ENCODE data around the gene GABARAP.
A peak's percentile ranks its signal among the peaks of the same experiment; 100 is the strongest.

The GABARAP gene

GRCh38 chr17:7218758-7219157 lies 23.5 kb downstream of the GABARAP start:
- peak overlapping the region; percentile 100 for H3K27ac ChIP-seq
- TF ChIP-seq ZFX (IDR thresholded peaks at IDR 0.05) = no peak
- no peak for TF ChIP-seq CTCF (conservative IDR thresholded peaks at IDR 0.05)

- no peak for TF ChIP-seq CTCF (conservative IDR thresholded peaks at IDR 0.05)
- TF ChIP-seq ZFX (IDR thresholded peaks at IDR 0.05) = no peak
- no peak overlapping the region for H3K27ac ChIP-seq
Measured at GRCh38 chr17:7218166-7218565, 24.1 kb downstream of the GABARAP start.

- H3K27ac ChIP-seq = no peak overlapping the region
Measured at GRCh38 chr17:7217113-7217987, 24.9 kb downstream of the GABARAP start.

GRCh38 chr17:7216242-7217112 lies 25.8 kb downstream of the GABARAP start:
- TF ChIP-seq CTCF (conservative IDR thresholded peaks at IDR 0.05) = no peak
- no peak for TF ChIP-seq ZFX (IDR thresholded peaks at IDR 0.05)
- no peak overlapping the region for H3K27ac ChIP-seq

More at GRCh38 chr17:7217113-7217987, 24.9 kb downstream of the GABARAP start:
- TF ChIP-seq ZFX (IDR thresholded peaks at IDR 0.05) (no peak), CTCF (conservative IDR thresholded peaks at IDR 0.05) (no peak)

GRCh38 chr17:7215652-7216180 lies 26.5 kb downstream of the GABARAP start:
- no peak overlapping the region for H3K27ac ChIP-seq
- TF ChIP-seq CTCF (conservative IDR thresholded peaks at IDR 0.05) (no peak), ZFX (IDR thresholded peaks at IDR 0.05) (no peak)

- TF ChIP-seq ZFX (IDR thresholded peaks at IDR 0.05) = no peak
- TF ChIP-seq CTCF (conservative IDR thresholded peaks at IDR 0.05) = peak; percentile 20; the same call in 1 of the 2 replicates
- no peak overlapping the region for H3K27ac ChIP-seq
Measured at GRCh38 chr17:7215136-7215638, 27.1 kb downstream of the GABARAP start.
